MCF 10A (cell line): ENCODE results near the gene WDR3. TPM values are rescaled to one million over a fixed set of nuclear protein-coding genes. Genes with fewer than 3 reads are reported as not detected.

Source experiments
- Bru-seq: library from RNA; stranded (reverse); fragments of 400-500 nt; gene quantifications from one replicate; lab custom pipeline; 2021; lab: Mats Ljungman, UMichigan
- BruChase-seq, 2 experiments: library from RNA; stranded (reverse); fragments of 400-500 nt; gene quantifications; one replicate each; lab custom pipeline; 2021; lab: Mats Ljungman, UMichigan
- BruUV-seq: library from RNA; stranded (reverse); fragments of 400-500 nt; replicated peaks from 2 replicates; lab custom pipeline; 2021; lab: Mats Ljungman, UMichigan
- CTCF ChIA-PET: fragments of 300-600 bp; sonication (Branson Sonifier 250); formaldehyde crosslinking; extraction: SDS; loops from one replicate; lab custom pipeline; 2021; ENCODE audit warnings: antibody characterized with exemption, inconsistent platforms; lab: Yijun Ruan, JAX
- POLR2A ChIA-PET: fragments of 300-600, 350-650 bp; sonication (Branson Sonifier 250); formaldehyde crosslinking; extraction: SDS; loops from one replicate; lab custom pipeline; 2020; ENCODE audit warnings: antibody characterized with exemption, inconsistent platforms; lab: Yijun Ruan, JAX
- DNase-seq: peaks from one replicate; pipeline ENCODE4 v3.0.0-alpha.2; 2018; ENCODE audit not compliant: unreplicated experiment
- H3K27ac Mint-ChIP-seq: one replicate; pipeline ENCODE4 v1.8.0; 2022; ENCODE audit warnings: mild to moderate bottlenecking, low read depth, mixed read lengths; ENCODE audit not compliant: unreplicated experiment
- H3K27me3 Mint-ChIP-seq: one replicate; pipeline ENCODE4 v1.8.0; 2022; ENCODE audit warnings: mixed read lengths; ENCODE audit not compliant: insufficient read depth, unreplicated experiment
- H3K36me3 Mint-ChIP-seq: one replicate; pipeline ENCODE4 v1.8.0; 2022; ENCODE audit warnings: mild to moderate bottlenecking, moderate library complexity, mixed read lengths; ENCODE audit not compliant: insufficient read depth, unreplicated experiment
- H3K4me1 Mint-ChIP-seq: one replicate; pipeline ENCODE4 v1.8.0; 2022; ENCODE audit warnings: mixed read lengths; ENCODE audit not compliant: insufficient read depth, unreplicated experiment
- H3K4me3 Mint-ChIP-seq: one replicate; pipeline ENCODE4 v1.8.0; 2022; ENCODE audit warnings: mild to moderate bottlenecking, moderate library complexity, mixed read lengths; ENCODE audit not compliant: unreplicated experiment
- H3K9me3 Mint-ChIP-seq: one replicate; pipeline ENCODE4 v1.8.0; 2022; ENCODE audit warnings: mixed read lengths; ENCODE audit not compliant: unreplicated experiment
- CTCF ChIP-seq: fragments of 200-600 bp; IDR thresholded peaks from one replicate; pipeline ENCODE4 v1.8.0; 2022; ENCODE audit warnings: antibody characterized with exemption, mild to moderate bottlenecking; ENCODE audit not compliant: unreplicated experiment
- intact Hi-C: fragments of 100-400 bp; cut with micrococcal nuclease; formaldehyde crosslinking; loops from 2 replicates; pipeline ENCODE4 v1.14.1; 2022
- long read RNA-seq: library from polyadenylated mRNA; stranded (forward); transcript quantifications from one replicate; pipeline ENCODE4 v2.0.0, GENCODE V29; 2022
- total RNA-seq: library from RNA; stranded (reverse); gene quantifications from 2 replicates; pipeline ENCODE4 v1.2.3, GENCODE V29; 2022

Gene WDR3
- 57.3 and 74.1 TPM in 2 replicates for total RNA-seq
- Bru-seq, nascent RNA, result percentile 87 among the genes with signal in this experiment
- BruChase-seq, experiment 1, labeled RNA remaining after a 6-hour chase, result percentile 88 among the genes with signal in this experiment
- percentile 81 among the genes with signal in this experiment for BruChase-seq, experiment 2, labeled RNA remaining after a 2-hour chase
- long read RNA-seq, full-length matches to known transcripts, result 119 of 298 reads
- long read RNA-seq, partial matches to known transcripts, result 34 of 298 reads
- long read RNA-seq, other reads (novel, unspliced or antisense), result 145 of 298 reads

- no peaks in the 10 kb centered on the region for H3K9me3 Mint-ChIP-seq
- H3K4me3 Mint-ChIP-seq, result peak within 1 kb of the TSS; percentile 89
- DNase-seq, result peak; percentile 98
- POLR2A ChIA-PET, result interaction anchor here (0.7 to 3.3 kb wide), 18 partner anchors 9 to 1758 kb away, joined by 3 to 28 read pairs (median 4); partner anchors contain the start of gene MAN1A2
- H3K36me3 Mint-ChIP-seq, result peaks cover 20% of the 10 kb centered on the region
- BruUV-seq, result TSS peak; percentile 56
- CTCF ChIA-PET, result interaction anchor here (1.0 to 1.1 kb wide), 3 partner anchors 9 to 395 kb away, joined by 3 to 4 read pairs (median 3); no protein-coding TSS in a partner anchor
- TF ChIP-seq CTCF, result no peak
- intact Hi-C loops, result no loop called here
- H3K4me1 Mint-ChIP-seq, result peaks cover 30% of the 10 kb centered on the region
- H3K27me3 Mint-ChIP-seq, result no peaks in the 10 kb centered on the region
- H3K27ac Mint-ChIP-seq, result peak within 1 kb of the TSS; percentile 78
Measured at GRCh38 chr1:117929343-117930172, at the start of gene WDR3, which contains the start of gene GDAP2. Gene WDR3 (plus strand): TSS chr1:117929739. CDS start chr1:117933320, 3,581 bp downstream. Gene GDAP2 (minus strand): TSS chr1:117929621. CDS start chr1:117920357, 9,264 bp downstream.

GRCh38 chr1:117883616-117884015 is 45.9 kb upstream of the WDR3 start:
- POLR2A ChIA-PET, result interaction anchor here (0.8 to 1.1 kb wide), 2 partner anchors 46 to 389 kb away, joined by 3 to 4 read pairs; partner anchors contain the start of genes GDAP2 and WDR3

GRCh38 chr1:117886101-117886795 is 43.3 kb upstream of the WDR3 start:
- ChIA-PET CTCF (no interaction called here), POLR2A (no interaction called here)
- DNase-seq, result peak; percentile 7
- Mint-ChIP-seq H3K27me3 (no peaks in the 10 kb centered on the region), H3K27ac (peak overlapping the region; percentile 16), H3K4me1 (peaks cover 6% of the 10 kb centered on the region), H3K9me3 (no peaks in the 10 kb centered on the region), H3K36me3 (peaks cover 18% of the 10 kb centered on the region), H3K4me3 (no peak overlapping the region)
- no peak for TF ChIP-seq CTCF
- no TSS peak for BruUV-seq
- intact Hi-C loops, result no loop called here

More at GRCh38 chr1:117883616-117884015, 45.9 kb upstream of the WDR3 start:
- Mint-ChIP-seq H3K27ac (no peak overlapping the region), H3K4me3 (no peak overlapping the region), H3K4me1 (peaks cover 6% of the 10 kb centered on the region), H3K36me3 (peaks cover 27% of the 10 kb centered on the region), H3K27me3 (no peaks in the 10 kb centered on the region), H3K9me3 (no peaks in the 10 kb centered on the region)
- no TSS peak for BruUV-seq
- no peak for DNase-seq
- TF ChIP-seq CTCF, result no peak
- CTCF ChIA-PET, result interaction anchor here (0.7 to 5.3 kb wide), 2 partner anchors 12 to 367 kb away, joined by 3 to 39 read pairs; no protein-coding TSS in a partner anchor
- intact Hi-C loops, result no loop called here
